Neural cell (in vitro differentiated cells): ENCODE measurements around the gene CYP26A1. TPM values are rescaled to one million over a fixed set of nuclear protein-coding genes. Genes with fewer than 3 reads are reported as not detected.

ENCODE experiments used
- H2AFZ ChIP-seq: fragments of 200-600, 300-800 bp; sonication (generic), shearing (Covaris generic); 2 replicates; pipeline ENCODE4 v1.6.0; 2014; ENCODE audit warnings: low read depth, mild to moderate bottlenecking, antibody characterized with exemption, low read length, moderate library complexity
- H3F3A ChIP-seq: fragments of 200-600 bp; shearing (Covaris generic); 2 replicates; pipeline ENCODE4 v1.6.1; 2016; ENCODE audit warnings: mild to moderate bottlenecking, moderate library complexity, mixed read lengths, antibody characterized with exemption, low read length; ENCODE audit not compliant: insufficient read depth, poor library complexity, severe bottlenecking
- H3K27ac ChIP-seq: fragments of 200-600, 300-800 bp; sonication (generic), shearing (Covaris generic); 2 replicates; pipeline ENCODE4 v1.5.1; 2014; ENCODE audit warnings: mild to moderate bottlenecking, low read length, moderate library complexity
- H3K27me3 ChIP-seq: fragments of 300-800, 200-600 bp; sonication (generic), shearing (Covaris generic); 2 replicates; pipeline ENCODE4 v1.6.0; 2014; ENCODE audit warnings: mild to moderate bottlenecking, low read depth, low read length, moderate library complexity; ENCODE audit not compliant: insufficient read depth
- H3K36me3 ChIP-seq: fragments of 300-800, 200-600 bp; sonication (generic), shearing (Covaris generic); 2 replicates; pipeline ENCODE4 v1.5.1; 2014; ENCODE audit warnings: mild to moderate bottlenecking, antibody characterized with exemption, low read length, moderate library complexity; ENCODE audit not compliant: insufficient read depth
- H3K4me2 ChIP-seq: fragments of 300-800, 200-600 bp; sonication (generic), shearing (Covaris generic); 2 replicates; pipeline ENCODE4 v1.6.0; 2014; ENCODE audit warnings: mild to moderate bottlenecking, low read length
- H3K4me3 ChIP-seq: fragments of 300-800, 200-600 bp; sonication (generic), shearing (Covaris generic); 2 replicates; pipeline ENCODE4 v1.5.1; 2014; ENCODE audit warnings: mild to moderate bottlenecking, low read length, moderate library complexity
- H3K79me2 ChIP-seq: fragments of 200-600 bp; shearing (Covaris generic); replicated peaks from 2 replicates; pipeline ENCODE4 v1.6.0; 2014; ENCODE audit warnings: mild to moderate bottlenecking, low read length, moderate library complexity; ENCODE audit not compliant: insufficient read depth
- H3K9ac ChIP-seq: fragments of 300-800, 200-600 bp; sonication (generic), shearing (Covaris generic); 2 replicates; pipeline ENCODE4 v1.6.1; 2016; ENCODE audit warnings: mild to moderate bottlenecking, low read length, mixed read lengths
- H3K9me2 ChIP-seq: fragments of 200-600 bp; shearing (Covaris generic); 2 replicates; pipeline ENCODE4 v1.6.1; 2016; ENCODE audit warnings: mild to moderate bottlenecking, low read length, mixed read lengths; ENCODE audit not compliant: insufficient read depth
- H3K9me3 ChIP-seq: fragments of 200-600, 300-800 bp; sonication (generic), shearing (Covaris generic); 2 replicates; pipeline ENCODE4 v1.6.1; 2016; ENCODE audit warnings: mild to moderate bottlenecking, mixed run types, low read length, moderate library complexity, mixed read lengths
- H4K20me1 ChIP-seq: fragments of 200-600 bp; shearing (Covaris generic); 2 replicates; pipeline ENCODE4 v1.6.1; 2016; ENCODE audit warnings: mild to moderate bottlenecking, mixed run types; ENCODE audit not compliant: insufficient read depth
- CTCF ChIP-seq: fragments of 450-650 bp; IDR thresholded peaks from 2 replicates; pipeline ENCODE4 v1.5.1; 2014; ENCODE audit warnings: antibody characterized with exemption, mild to moderate bottlenecking, moderate library complexity; ENCODE audit not compliant: poor library complexity, severe bottlenecking
- EP300 ChIP-seq: fragments of 450-650 bp; conservative IDR thresholded peaks from 2 replicates; pipeline ENCODE4 v1.6.1; 2014; ENCODE audit warnings: antibody characterized with exemption, mild to moderate bottlenecking, moderate library complexity; ENCODE audit not compliant: poor library complexity, severe bottlenecking
- EZH2 ChIP-seq: fragments of 200-600, 300-800 bp; shearing (Covaris generic), sonication (generic); IDR thresholded peaks from 2 replicates; pipeline ENCODE4 v1.6.1; 2014; ENCODE audit warnings: antibody characterized with exemption, low read length, borderline replicate concordance, mild to moderate bottlenecking; ENCODE audit not compliant: insufficient read depth, poor library complexity, severe bottlenecking
- MXI1 ChIP-seq: fragments of 450-650 bp; conservative IDR thresholded peaks from 2 replicates; pipeline ENCODE4 v1.6.1; 2014; ENCODE audit warnings: antibody characterized with exemption, mild to moderate bottlenecking; ENCODE audit not compliant: poor library complexity, severe bottlenecking
- POLR2AphosphoS5 ChIP-seq: IDR thresholded peaks from 2 replicates; pipeline ENCODE4 v1.6.1; 2012
- RAD21 ChIP-seq: fragments of 450-650 bp; conservative IDR thresholded peaks from 2 replicates; pipeline ENCODE4 v1.6.1; 2014; ENCODE audit warnings: antibody characterized with exemption, mild to moderate bottlenecking, moderate library complexity
- REST ChIP-seq: IDR thresholded peaks from 2 replicates; pipeline ENCODE4 v1.6.1; 2012; ENCODE audit warnings: borderline replicate concordance
- SMC3 ChIP-seq: fragments of 450-650 bp; conservative IDR thresholded peaks from 2 replicates; pipeline ENCODE4 v1.6.1; 2014; ENCODE audit warnings: antibody characterized with exemption, mild to moderate bottlenecking, moderate library complexity; ENCODE audit not compliant: poor library complexity
- TAF1 ChIP-seq: IDR thresholded peaks from 2 replicates; pipeline ENCODE4 v1.6.1; 2012; ENCODE audit warnings: low read depth
- polyA plus RNA-seq: library from polyadenylated mRNA; depleted of rRNA; stranded (reverse); fragments of >200 nt; gene quantifications from 2 replicates; pipeline ENCODE4 v1.2.3, GENCODE V29; 2014

CYP26A1 gene
- polyA plus RNA-seq, 1 donor from 2014 or later: 0.77 TPM

GRCh38 chr10:93113042-93113441 lies 39.3 kb downstream of the CYP26A1 start:
- H3K36me3 ChIP-seq: no peaks in the 10 kb centered on the region
- no peak overlapping the region for H2AFZ ChIP-seq
- H4K20me1 ChIP-seq: no peaks in the 10 kb centered on the region
- H3K27ac ChIP-seq: no peak overlapping the region
- H3K27me3 ChIP-seq: no peaks in the 10 kb centered on the region
- no peak overlapping the region for H3K4me3 ChIP-seq
- no peaks in the 10 kb centered on the region for H3K79me2 ChIP-seq
- H3K9me3 ChIP-seq: no peaks in the 10 kb centered on the region
- H3K9ac ChIP-seq: no peak overlapping the region
- TF ChIP-seq CTCF (no peak), EZH2 (no peak), EP300 (no peak), SMC3 (no peak), REST (no peak), RAD21 (no peak), MXI1 (no peak), POLR2AphosphoS5 (no peak), TAF1 (no peak)
- no peaks in the 10 kb centered on the region for H3K9me2 ChIP-seq
- H3F3A ChIP-seq: no peaks in the 10 kb centered on the region
- H3K4me2 ChIP-seq: no peak overlapping the region

GRCh38 chr10:93115661-93116383 lies 42.1 kb downstream of the CYP26A1 start:
- H3K27me3 ChIP-seq: no peaks in the 10 kb centered on the region
- H3K36me3 ChIP-seq: no peaks in the 10 kb centered on the region
- no peak overlapping the region for H2AFZ ChIP-seq
- H3K4me3 ChIP-seq: no peak overlapping the region
- H3K9me3 ChIP-seq: no peaks in the 10 kb centered on the region
- H3K9ac ChIP-seq: no peak overlapping the region
- H3K4me2 ChIP-seq: no peak overlapping the region
- H4K20me1 ChIP-seq: no peaks in the 10 kb centered on the region
- no peak for TF ChIP-seq EP300
- TF ChIP-seq CTCF: no peak
- TF ChIP-seq MXI1: no peak
- no peak for TF ChIP-seq EZH2
- no peak for TF ChIP-seq TAF1
- no peak for TF ChIP-seq REST
- TF ChIP-seq SMC3: no peak
- no peak for TF ChIP-seq RAD21
- TF ChIP-seq POLR2AphosphoS5: no peak
- no peaks in the 10 kb centered on the region for H3K9me2 ChIP-seq
- no peak overlapping the region for H3K27ac ChIP-seq
- no peaks in the 10 kb centered on the region for H3K79me2 ChIP-seq
- no peaks in the 10 kb centered on the region for H3F3A ChIP-seq
